Activated CD4-positive, alpha-beta T cell treated with anti-CD3 and anti-CD28 coated beads, Interleukin-10, Interleukin-2, amounts not matched to agents 100 ng/mL and 50 ng/mL, durations not matched to agents 16 hours and 8 hours (primary cell): ENCODE measurements around the gene COQ8B.
"Not testable (repeated sequence)": the region's sequence is repeated elsewhere in the genome, so short reads cannot be mapped to it uniquely, and the experiment has no call there.

Source experiments
- DNase-seq: peaks from one replicate; pipeline ENCODE4 v3.0.0-alpha.2; 2020

COQ8B gene

DNA sequence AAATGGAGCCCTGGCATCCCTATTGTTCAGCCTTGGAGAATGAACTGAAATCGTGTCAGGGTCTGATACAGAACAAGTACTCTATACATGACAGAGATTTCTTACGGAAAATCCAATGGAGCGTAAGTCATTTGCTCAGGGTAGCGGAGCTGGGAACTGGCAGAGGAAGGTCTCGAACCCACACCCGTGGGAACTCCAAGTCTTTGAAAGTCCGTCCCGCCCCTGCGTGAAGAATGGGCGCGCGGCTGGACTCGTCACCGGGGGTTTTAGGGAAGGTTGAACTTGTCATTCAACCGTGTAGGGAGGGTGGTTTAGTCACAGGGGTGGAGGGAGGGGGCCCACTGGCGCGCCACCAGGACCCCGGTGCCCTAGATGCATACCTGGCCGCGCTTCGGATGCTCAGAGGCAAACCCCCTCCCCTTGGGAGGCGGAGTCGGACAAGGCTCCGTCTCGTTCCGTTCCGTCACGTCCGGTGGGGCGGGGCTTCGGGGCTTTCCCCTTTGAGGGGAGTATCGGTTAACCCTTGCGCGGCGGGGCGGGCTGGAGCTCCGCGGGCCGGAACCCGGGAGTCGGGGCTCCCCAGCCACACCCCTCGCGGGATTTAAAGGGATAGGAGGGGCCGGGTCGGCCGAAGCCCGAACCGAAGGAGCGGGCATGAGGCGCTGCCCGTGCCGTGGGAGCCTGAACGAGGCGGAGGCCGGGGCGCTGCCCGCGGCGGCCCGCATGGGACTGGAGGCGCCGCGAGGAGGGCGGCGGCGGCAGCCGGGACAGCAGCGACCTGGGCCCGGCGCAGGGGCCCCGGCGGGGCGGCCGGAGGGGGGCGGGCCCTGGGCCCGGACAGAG is at the start of gene COQ8B, which contains the start of gene ITPKC:
Gene COQ8B, minus strand, starts transcription at position 405 of the 843 bp plus-strand sequence. CDS start 2,254 bp downstream, outside the sequence.
Gene ITPKC, plus strand, starts transcription at position 631 of the 843 bp plus-strand sequence. Its CDS starts 24 bp downstream, at position 655.
- DNase-seq: peak; percentile 99

DNA sequence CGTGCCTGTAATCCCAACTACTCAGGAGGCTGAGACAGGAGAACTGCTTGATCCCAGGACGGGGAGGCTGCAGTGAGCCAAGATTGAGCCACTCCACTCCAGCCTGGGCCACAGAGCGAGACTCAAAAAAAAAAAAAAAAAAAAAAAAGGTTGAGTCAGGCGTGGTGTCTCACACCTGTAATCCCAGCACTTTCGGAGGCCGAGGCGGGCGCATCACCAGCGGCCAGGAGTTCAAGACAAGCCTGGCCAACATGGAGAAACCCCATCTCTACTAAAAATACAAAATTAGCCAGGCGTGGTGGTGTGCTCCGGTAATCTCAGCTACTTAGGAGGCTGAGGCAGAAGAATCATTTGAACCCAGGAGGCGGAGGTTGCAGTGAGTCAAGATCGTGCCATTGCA is 49.7 kb upstream of the COQ8B start:
- DNase-seq: not testable (repeated sequence)

DNA sequence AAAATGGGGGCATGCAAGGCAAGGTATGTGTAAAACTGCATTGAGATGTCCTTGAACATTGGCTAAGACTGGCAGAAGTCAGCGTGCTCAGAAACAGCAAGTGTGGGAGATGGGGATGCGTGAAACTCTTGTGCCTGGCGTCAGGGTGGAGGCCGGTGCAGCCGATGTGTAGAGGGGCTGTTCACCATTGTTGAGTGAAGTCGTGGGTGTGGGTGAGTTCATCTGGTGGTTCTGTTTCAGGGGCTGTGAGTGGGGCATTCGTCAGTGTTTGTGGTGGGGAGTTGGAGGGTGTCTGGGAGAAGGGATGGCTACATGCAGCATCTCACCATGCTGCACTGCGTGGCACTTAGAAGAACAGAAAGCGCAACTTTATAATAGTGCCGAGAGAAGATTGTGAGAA is 47.3 kb upstream of the COQ8B start:
- no peak for DNase-seq

DNA sequence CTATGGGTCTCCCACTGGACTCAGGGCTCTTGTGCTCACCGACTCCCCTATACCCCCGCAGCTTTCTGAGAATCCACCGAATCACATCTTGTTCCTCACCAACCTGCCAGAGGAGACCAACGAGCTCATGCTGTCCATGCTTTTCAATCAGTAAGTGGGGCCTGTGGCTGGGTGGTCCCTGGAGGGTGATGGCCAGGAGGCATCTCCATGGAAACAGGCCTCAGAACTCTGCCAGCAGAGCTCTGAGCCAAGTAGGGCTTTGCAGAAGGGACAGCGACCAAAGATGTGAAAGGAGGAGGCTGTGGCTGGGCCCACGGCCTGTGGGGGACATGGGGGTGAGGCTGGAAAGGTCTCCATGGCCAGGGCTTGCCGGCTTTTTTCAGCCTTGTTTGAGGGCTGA is 46.8 kb upstream of the COQ8B start:
- no peak for DNase-seq

DNA sequence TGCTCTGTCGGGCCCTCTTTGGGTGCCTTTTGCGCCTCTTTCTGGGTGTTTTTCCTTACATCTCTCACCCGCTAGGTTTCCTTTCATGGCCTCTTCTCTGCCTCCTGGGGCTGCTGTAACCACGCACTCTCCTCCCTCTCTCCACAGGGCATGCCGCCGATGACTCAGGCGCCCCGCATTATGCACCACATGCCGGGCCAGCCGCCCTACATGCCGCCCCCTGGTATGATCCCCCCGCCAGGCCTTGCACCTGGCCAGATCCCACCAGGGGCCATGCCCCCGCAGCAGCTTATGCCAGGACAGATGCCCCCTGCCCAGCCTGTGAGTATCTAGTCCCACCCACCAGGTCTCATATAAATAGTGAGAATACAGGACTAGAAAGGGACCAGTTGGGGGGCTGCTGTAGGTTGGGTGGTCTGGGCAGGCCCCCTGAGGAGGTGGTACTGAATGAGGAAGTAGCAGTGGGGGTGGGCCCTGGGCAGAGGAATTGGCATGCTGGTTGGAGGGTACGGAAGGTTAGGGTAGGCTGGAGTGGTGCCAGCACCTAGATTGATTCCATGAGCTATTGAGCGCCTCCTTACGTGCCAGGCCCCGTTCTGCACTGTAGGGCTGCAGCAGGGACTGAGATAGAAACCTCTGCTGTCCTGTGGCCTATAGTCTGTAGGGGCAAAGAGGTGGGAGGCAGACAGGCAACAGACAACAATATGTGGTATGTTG is 46.2 kb upstream of the COQ8B start:
- no peak for DNase-seq

DNA sequence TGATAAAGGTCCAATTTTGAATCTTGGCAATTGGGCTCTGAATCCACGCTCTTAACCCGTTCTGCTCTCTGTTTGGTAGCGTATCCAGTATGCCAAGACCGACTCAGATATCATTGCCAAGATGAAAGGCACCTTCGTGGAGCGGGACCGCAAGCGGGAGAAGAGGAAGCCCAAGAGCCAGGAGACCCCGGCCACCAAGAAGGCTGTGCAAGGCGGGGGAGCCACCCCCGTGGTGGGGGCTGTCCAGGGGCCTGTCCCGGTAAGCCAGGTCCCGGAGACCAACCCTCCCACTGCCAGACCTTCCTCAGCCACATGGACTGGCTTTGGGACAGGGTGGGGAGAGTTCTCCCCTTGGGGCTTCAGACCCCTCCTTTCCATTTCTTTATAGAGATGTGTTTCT is 42.7 kb upstream of the COQ8B start:
- DNase-seq: no peak

DNA sequence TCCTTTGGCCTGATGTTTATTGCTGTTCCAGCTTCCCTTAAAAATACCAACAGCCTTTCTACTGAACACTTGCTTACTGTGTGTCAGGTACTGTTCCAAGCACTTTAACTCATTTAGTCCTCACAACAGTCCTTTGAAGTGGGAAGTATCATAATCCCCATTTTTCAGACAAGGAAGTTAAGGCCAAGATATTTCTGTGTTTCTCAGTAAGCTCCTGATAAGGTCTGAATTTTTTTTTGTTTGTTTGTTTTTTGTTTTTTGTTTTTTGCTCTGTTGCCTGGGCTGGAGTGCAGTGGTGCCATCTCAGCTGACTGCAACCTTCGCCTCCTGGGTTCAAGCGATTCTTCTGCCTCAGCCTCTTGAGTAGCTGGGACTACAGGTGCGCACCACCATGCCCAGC is 41.8 kb upstream of the COQ8B start:
- DNase-seq: no peak

DNA sequence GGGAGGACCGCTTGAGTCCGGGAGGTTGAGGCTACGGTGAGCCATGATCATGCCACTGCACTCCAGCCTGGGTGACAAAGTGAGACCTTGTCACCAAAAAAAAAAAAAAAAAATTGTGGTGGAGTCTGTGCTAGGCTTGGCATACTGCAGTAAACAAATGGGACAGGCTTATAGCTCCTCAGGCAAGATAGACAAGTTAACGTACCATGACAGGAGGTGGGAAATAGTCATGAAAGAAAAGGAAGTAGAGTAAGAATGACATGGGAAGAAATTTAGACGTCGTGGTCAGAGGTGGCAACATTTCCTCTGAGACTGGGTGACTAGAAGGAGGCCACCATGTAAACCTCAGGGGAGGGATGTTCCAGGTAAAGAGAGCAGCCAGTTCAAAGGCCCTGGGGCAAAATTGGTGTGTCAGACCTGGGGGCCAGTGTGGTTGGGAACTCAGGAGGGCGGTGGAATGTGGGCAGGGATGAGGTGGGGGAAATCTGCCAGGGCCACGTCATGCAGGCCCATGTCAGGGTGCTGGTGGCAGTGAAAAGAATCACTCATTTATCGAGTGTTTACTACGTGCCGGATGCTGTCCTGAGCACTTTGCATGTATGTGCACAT is 39.9 kb upstream of the COQ8B start:
- peak; percentile 48 for DNase-seq

DNA sequence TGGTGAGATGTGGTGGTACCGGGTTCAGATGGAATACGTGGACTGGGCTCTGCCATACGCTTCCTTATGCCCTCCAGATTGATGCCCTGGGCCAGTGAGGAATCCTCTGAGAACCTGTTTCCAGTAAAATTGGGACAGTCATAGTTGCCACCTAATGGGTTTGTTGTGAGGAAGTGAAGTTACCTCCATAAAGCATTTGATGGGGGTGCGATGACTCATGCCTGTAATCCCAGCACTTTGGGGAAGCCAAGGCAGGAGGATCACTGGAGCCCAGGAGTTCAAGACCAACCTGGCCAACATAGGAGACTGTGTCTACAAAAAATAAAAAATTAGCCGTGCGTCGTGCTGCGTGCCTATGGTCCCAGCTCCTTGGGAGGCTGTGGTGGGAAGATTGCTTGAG is 39.1 kb upstream of the COQ8B start:
- DNase-seq: no peak

DNA sequence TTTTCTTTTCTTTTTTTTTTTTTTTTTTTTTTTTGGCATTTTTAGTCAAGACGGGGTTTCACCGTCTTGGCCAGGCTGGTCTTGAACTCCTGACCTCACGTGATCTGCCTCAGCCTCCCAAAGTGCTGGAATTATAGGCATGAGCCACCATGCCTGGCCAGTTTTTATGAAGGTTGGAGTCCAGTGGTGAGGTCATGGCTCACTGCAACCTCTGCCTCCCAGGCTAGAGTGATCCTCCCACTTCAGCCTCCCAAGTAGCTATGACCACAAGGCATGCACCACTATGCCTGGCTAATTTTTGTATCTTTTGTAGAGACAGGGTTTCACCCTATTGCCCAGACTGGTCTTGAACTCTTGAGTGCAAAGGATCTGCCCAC is 38.5 kb upstream of the COQ8B start:
- no peak for DNase-seq

DNA sequence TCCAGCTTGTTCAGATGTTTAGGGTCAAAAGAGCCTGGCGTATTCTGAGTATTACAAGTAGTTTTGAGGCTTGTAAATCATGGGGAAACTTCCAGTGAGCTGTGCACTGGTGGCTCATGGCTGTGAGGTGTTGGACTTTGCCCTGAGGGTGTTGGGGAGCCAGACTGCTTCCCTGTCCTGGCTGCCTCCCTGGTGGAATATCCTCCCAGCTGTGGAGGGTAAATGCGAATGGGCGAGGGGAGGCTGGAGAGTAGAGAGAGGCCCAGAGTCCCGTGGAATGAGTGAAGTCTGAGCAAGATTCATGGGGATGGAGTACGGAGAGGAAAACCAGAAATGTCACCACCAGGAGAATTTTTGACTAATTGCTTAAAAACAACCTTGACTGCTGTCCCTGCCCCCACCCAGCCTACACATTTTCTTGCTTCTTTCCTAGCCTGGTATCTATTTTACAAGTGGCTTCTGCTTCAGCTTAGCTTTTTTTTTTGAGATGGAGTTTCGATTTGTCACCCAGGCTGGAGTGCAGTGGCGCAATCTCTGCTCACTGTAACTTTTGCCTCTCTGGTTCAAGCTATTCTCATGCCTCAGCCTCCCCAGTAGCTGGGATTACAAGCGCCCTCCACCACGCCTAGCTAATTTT is 38.0 kb upstream of the COQ8B start:
- peak; percentile 82 for DNase-seq

DNA sequence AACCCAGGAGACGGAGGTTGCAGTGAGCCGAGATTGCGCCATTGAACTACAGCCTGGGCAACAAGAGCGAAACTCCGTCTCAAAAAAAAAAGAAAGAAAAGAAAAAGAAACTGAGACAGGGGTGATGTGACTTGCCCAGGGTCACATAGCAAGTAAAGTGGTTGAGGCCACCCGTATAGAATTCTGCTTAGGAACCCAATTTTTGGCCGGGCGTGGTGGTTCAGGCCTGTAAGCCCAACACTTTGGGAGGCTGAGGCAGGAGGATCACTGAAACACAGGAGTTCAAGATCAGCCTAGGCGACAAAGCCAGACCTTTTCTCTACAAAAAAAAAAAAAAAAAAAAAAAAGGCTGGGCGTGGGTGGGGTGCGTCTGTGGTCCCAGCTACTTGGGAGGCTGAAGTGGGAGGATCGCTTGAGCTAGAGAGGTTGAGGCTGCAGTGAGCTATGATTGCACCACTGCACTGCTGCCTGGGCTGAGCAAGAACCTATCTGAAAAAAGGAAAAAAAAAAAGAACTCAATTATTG is 35.6 kb upstream of the COQ8B start:
- peak; percentile 42 for DNase-seq

DNA sequence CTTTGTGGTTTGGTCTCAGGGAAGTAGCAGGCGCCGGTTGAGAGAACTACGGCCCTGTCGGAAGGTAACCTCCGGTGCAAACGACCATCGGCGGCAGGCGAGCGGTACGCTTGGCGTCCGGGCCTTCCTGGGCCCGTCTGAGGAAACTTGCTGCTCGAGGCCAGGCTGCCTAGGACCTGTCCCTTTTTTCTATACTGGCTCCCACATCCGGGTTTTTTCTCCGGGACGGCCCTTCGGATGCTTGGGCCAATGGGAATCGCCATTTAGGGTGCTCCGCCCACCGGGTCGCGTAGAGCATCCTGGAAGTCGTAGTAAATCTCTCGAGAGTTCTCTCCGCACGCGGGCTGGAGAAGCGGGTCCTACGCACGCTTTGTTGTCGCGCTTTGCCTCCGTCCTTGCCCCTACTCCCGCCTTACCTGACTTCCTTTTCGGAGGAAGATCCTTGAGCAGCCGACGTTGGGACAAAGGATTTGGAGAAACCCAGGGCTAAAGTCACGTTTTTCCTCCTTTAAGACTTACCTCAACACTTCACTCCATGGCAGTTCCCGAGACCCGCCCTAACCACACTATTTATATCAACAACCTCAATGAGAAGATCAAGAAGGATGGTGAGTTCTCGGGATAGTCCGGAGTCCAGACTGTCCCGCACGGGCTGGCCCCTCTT is 34.3 kb upstream of the COQ8B start, which contains the start of gene SNRPA:
Gene SNRPA, plus strand, starts transcription at position 330 of the 664 bp plus-strand sequence. Its CDS starts 206 bp downstream, at position 536.
- peak; percentile 98 for DNase-seq

DNA sequence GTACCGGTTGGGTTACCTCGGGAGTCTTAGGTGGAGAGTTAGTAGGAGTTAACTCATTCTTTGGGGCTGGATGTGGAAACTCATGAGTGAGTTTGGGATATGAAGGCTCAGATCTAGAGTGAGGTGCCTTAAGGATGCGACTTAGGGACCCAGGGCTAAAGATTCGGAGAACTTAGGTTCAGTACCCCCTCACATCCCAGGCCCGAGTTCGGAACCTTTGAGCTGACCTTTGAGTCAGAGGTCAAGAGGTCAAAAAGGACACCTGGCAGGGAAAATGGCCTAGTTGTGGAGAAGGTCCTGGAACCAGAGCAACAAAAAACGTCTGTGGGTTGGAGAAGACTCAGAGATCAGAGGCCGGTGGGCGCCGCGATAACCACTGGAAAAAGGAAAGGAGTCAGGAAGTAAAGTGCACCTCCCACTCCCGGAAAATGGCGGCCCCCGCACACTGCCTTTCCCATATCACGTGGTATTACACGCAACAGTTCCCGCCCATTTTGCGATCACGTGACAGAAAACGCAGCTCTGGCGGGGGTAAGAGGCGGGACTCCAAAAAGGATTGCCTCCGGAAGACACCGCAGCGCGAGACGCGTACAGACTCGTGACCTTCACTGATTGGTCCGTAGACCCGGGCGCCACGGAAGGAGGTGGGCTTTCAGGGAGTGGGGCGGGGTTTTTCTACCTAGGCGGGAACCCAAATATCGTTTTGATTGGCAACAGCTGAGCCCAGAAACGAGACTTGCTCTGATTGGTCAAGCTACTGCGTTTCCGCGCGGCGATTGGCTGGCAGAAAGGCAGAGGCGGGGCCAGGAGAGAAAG is 33.6 kb upstream of the COQ8B start, which contains the start of gene ACTMAP:
Gene ACTMAP, minus strand, starts transcription at position 420 of the 816 bp plus-strand sequence. CDS start 674 bp downstream, outside the sequence.
- peak; percentile 100 for DNase-seq

DNA sequence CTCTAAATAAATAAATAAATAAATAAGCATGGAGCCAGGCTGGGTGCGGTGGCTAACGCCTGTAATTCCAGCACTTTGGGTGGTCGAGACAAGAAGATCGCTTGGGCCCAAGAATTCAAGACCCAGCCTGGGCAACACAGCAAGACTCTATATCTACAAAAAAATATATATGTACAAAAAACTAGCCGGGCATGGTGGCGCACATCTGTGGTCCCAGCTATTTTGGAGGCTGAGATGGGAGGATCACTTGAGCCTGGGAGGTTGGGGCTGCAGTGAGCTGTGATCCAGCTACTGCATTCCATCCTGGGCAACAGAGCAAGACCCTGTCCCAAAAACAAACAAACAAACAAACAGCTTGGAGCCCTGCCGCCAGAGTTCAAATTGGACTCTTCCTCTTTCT is 30.9 kb upstream of the COQ8B start:
- DNase-seq: no peak

DNA sequence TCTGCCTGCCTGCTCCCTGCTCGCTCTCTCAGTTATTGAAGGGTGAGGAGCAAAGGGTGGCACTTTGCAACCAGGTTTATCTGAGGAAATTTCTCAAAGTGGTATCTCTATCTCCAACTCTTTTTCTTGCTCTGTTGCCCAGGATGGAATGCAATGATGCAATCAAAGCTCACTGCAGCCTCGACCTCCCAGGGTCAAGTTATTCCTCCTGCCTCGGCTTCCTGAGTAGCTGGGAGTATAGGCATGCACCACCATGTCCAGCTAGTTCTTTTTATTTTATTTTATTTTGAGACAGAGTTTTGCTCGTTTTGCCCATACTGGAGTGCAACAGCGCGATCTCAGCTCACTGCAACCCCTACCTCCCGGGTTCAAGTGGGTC is 28.7 kb upstream of the COQ8B start:
- DNase-seq: no peak

DNA sequence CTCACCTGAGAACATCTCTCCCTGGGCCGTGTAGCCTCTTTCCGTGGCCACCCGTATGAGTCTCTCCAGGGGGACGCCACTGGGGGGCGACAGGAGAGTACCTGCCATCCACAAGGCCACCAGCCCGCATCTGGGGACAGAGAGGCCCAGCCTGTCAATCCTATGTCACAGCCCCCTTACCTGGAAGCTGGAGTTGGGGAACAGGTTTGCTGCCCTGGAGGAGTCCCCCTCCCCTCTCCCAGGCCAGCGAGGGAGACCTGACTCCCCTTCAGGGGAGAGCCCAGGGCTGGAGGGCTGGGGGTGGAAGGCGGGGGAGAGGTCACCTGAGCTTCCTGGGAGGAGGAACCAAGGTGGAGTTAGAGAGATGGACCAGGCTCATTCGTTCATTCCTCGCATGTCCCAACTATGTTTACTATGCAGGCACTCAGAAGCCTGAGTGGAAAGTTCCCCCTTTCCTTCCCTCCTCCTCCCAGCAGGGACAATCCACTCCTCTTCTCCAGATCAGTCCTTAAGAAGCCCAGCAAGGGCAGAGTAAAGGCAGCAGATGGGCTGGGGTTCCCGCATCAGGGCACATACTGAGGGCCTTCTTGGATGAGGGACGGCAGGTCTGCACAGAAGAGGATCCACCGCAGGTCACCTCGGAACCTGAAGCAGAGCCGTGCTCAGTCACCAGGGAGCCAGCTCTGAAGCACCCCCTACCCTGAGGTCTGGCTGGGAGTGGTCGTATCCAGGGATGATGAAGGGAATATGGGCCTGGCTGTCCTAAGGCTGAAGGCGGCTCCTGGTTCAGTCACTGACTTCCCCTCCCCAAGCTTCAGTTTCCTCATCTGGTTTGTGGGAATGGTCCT is 28.1 kb upstream of the COQ8B start:
- no peak for DNase-seq

DNA sequence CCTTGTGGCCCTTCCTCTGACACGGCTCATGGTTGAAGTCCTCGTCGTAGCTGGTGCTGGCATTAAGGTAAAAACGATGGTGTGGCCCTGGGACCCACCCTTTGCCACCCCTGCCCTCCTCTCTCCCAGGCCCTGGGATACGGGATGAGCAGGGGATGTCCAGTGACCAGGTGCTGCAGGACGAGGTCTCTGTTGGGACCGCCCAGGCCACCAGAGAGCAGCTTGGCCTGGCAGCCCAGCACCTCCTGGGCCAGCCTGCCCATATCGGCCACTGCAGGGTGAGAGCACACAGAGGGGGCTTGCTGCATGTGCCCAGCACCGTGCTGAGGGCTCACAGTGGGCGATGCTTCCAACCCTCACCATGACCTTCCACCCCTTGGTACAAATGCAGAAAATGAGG is 27.2 kb upstream of the COQ8B start:
- DNase-seq: no peak

DNA sequence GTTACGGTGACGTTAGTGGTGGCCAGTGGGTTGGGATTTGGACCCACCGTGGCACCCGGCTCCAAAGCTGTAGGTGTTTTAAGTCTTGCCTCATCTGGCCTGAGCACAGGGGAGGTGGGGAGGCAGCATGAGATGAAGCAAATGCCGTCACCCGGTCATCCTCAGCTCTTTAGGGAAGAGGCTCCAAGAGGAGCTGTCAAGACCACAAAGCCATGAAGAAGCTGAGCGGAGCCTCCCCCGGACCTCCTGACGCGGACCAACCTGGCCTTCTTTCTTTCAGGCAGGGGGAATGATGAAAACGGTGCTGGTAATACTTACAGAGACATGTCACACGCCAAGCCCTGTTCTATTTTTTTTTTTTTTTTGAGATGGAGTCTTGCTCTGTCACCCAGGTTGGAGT is 26.2 kb upstream of the COQ8B start:
- no peak for DNase-seq

DNA sequence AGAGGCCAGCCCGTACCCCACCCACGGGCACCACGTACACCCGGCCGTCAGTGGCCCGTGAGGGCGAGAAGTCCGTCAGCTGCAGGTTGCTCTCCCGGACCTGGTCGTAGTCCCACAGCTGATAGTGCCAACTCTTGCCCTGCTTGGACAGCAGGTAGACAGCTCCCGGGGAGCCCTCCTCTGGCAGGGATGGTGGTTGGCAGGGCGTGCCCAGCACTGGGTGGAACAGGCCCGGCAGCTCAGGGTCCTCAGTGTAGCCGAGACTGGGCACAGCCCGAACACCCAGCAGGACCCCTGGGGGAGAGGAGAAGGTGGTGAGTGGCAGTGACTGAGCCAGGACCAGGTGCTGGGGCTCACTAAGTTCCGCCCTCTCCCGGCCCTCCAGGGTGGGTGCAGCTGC is 25.8 kb upstream of the COQ8B start:
- no peak for DNase-seq
